ENCODE data around the gene CAMSAP3. TPM values are rescaled to one million over a fixed set of nuclear protein-coding genes. Genes with fewer than 3 reads are reported as not detected.

CAMSAP3 gene
- total RNA-seq, 1 donor from 2014 or later = 17.0 TPM

- DNase-seq = no peak
Observed at GRCh38 chr19:7648265-7649014, 52.8 kb downstream of the CAMSAP3 start.

- DNase-seq = no peak
Observed at GRCh38 chr19:7650148-7650547, 54.5 kb downstream of the CAMSAP3 start.

DNA sequence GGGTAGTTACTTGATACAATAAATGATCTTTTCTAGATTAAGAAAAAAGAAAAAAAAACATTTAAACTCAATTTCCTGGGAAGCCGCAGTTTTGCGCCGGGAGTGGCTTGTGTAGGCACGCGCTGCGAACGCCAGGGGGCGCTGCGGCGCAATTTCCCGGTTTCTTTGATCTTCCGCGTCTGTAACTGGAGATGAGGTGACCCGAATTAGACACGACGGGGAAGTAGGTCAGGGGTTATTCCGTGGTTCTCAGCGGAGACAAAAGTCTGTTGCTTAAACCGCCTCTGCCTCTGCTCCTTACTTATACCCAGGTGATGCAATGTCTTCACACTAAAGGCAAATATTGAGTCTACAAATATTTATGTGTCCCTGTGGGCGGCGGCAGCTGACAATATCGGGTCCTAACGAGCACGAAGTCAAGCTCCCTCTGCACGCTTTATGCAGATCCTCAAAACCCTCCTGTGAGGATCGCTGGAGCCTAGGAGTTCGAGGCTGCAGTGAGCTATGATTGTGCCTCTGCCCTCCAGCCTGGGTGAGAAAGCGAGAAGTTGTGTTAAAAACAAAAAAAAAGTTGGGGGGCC is 56.5 kb downstream of the CAMSAP3 start:
- DNase-seq = peak; percentile 59

DNA sequence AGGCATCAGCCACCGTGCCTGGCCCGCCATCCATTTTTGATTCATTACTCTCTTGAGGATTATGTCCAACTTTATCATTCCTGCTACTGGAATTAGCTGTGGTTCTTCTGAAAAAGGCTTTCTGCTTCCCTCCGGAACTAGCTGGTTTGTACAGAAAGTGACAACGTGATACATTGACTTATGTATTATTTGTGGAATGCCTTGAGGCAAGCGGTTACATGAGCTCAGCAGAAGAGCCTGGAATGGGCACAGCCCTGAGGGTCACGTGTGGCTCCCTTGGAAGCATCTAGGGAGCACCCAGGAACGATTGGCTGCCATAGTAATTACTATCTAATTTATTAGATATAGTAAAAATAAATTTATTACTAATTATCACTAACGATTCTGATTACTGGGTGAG is 58.7 kb downstream of the CAMSAP3 start:
- no peak for DNase-seq

- no peak for DNase-seq
Observed at GRCh38 chr19:7655581-7655980, 59.9 kb downstream of the CAMSAP3 start.

DNA sequence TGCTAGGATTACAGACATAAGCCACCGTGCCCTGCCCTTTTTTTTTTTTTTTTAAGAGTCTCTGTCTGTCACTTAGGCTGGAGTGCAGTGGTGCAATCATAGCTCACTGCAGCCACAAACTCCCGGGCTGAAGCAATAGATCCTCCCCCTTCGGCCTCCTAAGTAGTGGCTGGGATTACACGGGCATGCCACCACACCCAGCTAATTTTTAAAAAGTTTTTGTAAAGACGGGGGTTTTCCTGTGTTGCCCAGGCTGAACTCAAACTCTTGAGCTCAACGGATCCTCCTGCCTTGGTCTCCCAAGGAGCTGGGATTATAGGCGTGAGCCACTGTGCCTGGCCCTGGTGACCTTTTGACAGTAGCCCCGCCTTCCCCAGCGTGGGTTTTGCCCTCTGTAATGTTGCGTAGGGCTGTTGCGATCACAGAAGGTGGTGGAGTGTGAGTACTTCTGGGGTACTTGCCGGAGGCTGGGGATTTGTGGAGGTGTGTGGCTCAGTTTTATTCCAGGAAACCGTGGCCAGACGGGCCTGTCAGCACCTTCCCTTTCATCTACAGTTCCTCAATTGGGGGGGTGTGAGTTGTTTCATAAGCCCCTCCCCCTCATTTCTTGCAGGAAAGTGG is 61.6 kb downstream of the CAMSAP3 start:
- DNase-seq = no peak

DNA sequence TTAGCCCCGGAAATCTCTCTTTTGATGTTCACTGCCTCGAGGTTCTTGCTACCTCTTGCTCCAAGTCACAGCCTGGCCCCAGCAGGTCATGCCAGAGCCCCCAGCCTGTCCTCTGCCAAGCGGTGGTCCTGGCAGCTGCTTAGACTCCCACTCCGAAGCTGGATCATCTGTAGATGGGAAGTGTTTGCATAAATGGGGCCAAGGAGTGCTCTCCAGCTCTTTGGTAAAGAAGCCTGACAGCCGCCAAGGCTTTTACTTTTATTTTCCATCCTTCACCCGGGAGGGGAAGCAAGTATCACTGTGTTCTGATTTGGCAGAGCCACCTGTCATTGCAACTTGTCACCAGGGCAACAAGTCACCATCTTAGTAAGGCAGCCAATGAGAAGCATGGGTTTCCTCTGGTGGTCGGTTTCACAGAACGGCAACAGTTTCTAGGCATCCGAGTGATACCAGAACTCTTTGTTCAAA is 62.6 kb downstream of the CAMSAP3 start:
- DNase-seq = peak; percentile 7

GRCh38 chr19:7661744-7662538 is 66.3 kb downstream of the CAMSAP3 start:
- no peak for DNase-seq

GRCh38 chr19:7662657-7663056 is 67.0 kb downstream of the CAMSAP3 start:
- no peak for DNase-seq

DNA sequence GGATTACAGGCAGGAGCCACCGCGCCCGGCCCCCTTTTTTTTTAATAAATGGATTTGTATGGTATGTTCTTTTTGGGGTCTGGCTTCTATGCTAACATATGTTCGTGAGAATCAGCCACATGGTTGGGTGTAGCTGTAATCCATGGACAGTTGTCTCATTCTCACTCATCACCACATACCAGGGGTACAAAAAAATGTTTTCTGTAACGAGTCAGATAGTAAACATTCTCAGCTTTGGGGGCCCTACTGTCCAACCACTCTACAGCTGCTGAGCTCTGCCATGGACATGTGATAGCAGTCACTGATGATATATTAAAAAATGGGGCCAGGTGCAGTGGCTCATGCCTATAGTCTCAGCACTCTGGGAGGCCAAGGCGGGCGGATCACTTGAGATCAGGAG is 68.0 kb downstream of the CAMSAP3 start:
- no peak for DNase-seq

GRCh38 chr19:7665076-7665475 is 69.4 kb downstream of the CAMSAP3 start:
- DNase-seq = peak; percentile 8

Small RNAs within 50 kb of the gene (small RNA-seq; reads per million reads assigned to genes)
- not detected for gene MIR6792

Other genes starting within 250 kb of the CAMSAP3 start
- 28.7 TPM for gene ARHGEF18, start 246.9 kb upstream of the CAMSAP3 start, total RNA-seq
- gene PEX11G, start 106.8 kb upstream of the CAMSAP3 start, total RNA-seq = 0.94 TPM
- gene ZNF358, start 79.8 kb upstream of the CAMSAP3 start, total RNA-seq = 9.0 TPM
- gene MCOLN1, start 73.2 kb upstream of the CAMSAP3 start, total RNA-seq = 9.8 TPM
- 49.0 TPM for gene PNPLA6, start 60.1 kb upstream of the CAMSAP3 start, total RNA-seq
- 18.4 TPM for gene XAB2, start 33.7 kb downstream of the CAMSAP3 start, total RNA-seq
- 14.7 TPM for gene PET100, start 33.9 kb downstream of the CAMSAP3 start, total RNA-seq
- not detected for gene PCP2, start 37.9 kb downstream of the CAMSAP3 start, total RNA-seq
- gene STXBP2, start 41.2 kb downstream of the CAMSAP3 start, total RNA-seq = 3.0 TPM
- gene RETN, start 73.2 kb downstream of the CAMSAP3 start, total RNA-seq = 0.94 TPM
- gene MCEMP1, start 81.2 kb downstream of the CAMSAP3 start, total RNA-seq = 0.78 TPM
- 16.7 TPM for gene TRAPPC5, start 85.0 kb downstream of the CAMSAP3 start, total RNA-seq
- gene FCER2, start 106.3 kb downstream of the CAMSAP3 start, total RNA-seq = not detected
- gene CLEC4G, start 136.2 kb downstream of the CAMSAP3 start, total RNA-seq = 0.31 TPM
- 0.47 TPM for gene CD209, start 151.7 kb downstream of the CAMSAP3 start, total RNA-seq
- not detected for gene CLEC4M, start 167.4 kb downstream of the CAMSAP3 start, total RNA-seq
- 44.5 TPM for gene EVI5L, start 234.4 kb downstream of the CAMSAP3 start, total RNA-seq